Endothelial cell of umbilical vein (primary cell): Measurements from ENCODE around the gene TTBK1. TPM values are rescaled to one million over a fixed set of nuclear protein-coding genes. Genes with fewer than 3 reads are reported as not detected.

ENCODE experiments used
- BruUV-seq: library from RNA; stranded (reverse); fragments of 400-500 nt; replicated peaks from 2 replicates; lab custom pipeline; 2021; lab: Mats Ljungman, UMichigan
- CTCF ChIA-PET: fragments of 300-600, 350-600 bp; sonication (Branson Sonifier 250); formaldehyde crosslinking; loops from one replicate; lab custom pipeline; 2021; ENCODE audit warnings: antibody characterized with exemption, inconsistent platforms; lab: Charles Lee
- POLR2A ChIA-PET: fragments of 300-600, 350-600 bp; sonication (Branson Sonifier 250); formaldehyde crosslinking; loops from one replicate; lab custom pipeline; 2021; ENCODE audit warnings: antibody characterized with exemption, inconsistent platforms; lab: Charles Lee
- DNase-seq: peaks from one replicate; pipeline ENCODE4 v3.0.0-alpha.2; 2011; ENCODE audit warnings: low read depth, low spot score
- FAIRE-seq: peaks from 2 replicates; lab custom pipeline; 2011; peaks lifted over from hg19 to GRCh38; lab: Jason Lieb, UNC
- H2AFZ ChIP-seq: 2 replicates; pipeline ENCODE4 v1.6.0; 2012; ENCODE audit warnings: low read depth, low read length, control low read depth, inconsistent platforms
- H3K27ac ChIP-seq: 2 replicates; pipeline ENCODE4 v1.5.1; 2011; ENCODE audit warnings: low read depth, mild to moderate bottlenecking, control low read depth, low read length, moderate library complexity; ENCODE audit not compliant: insufficient read depth
- H3K27me3 ChIP-seq, 2 experiments: 2 replicates each; pipeline versions ENCODE4 v1.6.0 to v1.6.1; 2011; ENCODE audit warnings: low read length in 2 of 2, mixed read lengths in 1 of 2; ENCODE audit not compliant: control insufficient read depth in 2 of 2, insufficient read depth in 2 of 2
- H3K36me3 ChIP-seq, 2 experiments: 2 replicates in 1 of 2; 3 replicates in 1 of 2; pipeline ENCODE4 v1.5.1; 2011; ENCODE audit warnings: low read length in 2 of 2, mild to moderate bottlenecking in 1 of 2, moderate library complexity in 1 of 2; ENCODE audit not compliant: control insufficient read depth in 2 of 2, insufficient read depth in 2 of 2; ENCODE audit errors: extremely low read depth in 1 of 2
- H3K4me1 ChIP-seq: 3 replicates; pipeline ENCODE4 v1.5.1; 2011; ENCODE audit warnings: mild to moderate bottlenecking, low read length; ENCODE audit not compliant: control insufficient read depth, insufficient read depth; ENCODE audit errors: extremely low read depth
- H3K4me2 ChIP-seq: 2 replicates; pipeline ENCODE4 v1.6.1; 2011; ENCODE audit warnings: low read length, control low read depth, mixed read lengths; ENCODE audit not compliant: insufficient read depth
- H3K4me3 ChIP-seq, 3 experiments: fragments of 200-600 bp in 1 of 3; sonication (generic), shearing (Covaris generic) in 1 of 3; replicated peaks in 1 of 3; 2 replicates each; pipeline ENCODE4 v1.5.1; 2011 to 2016; ENCODE audit warnings: control low read depth in 3 of 3, low read length in 3 of 3, mild to moderate bottlenecking in 2 of 3, inconsistent platforms in 1 of 3, low read depth in 1 of 3, moderate library complexity in 1 of 3; ENCODE audit not compliant: insufficient read depth in 1 of 3
- H3K79me2 ChIP-seq: 2 replicates; pipeline ENCODE4 v1.6.0; 2012; ENCODE audit warnings: low read length, inconsistent platforms; ENCODE audit not compliant: control insufficient read depth, insufficient read depth
- H3K9ac ChIP-seq: replicated peaks from 2 replicates; pipeline ENCODE3; 2011; ENCODE audit warnings: low read length, control low read depth; ENCODE audit not compliant: insufficient read depth; ENCODE audit errors: extremely low read depth
- H3K9me1 ChIP-seq: replicated peaks from 3 replicates; pipeline ENCODE4 v1.6.0; 2011; ENCODE audit warnings: mild to moderate bottlenecking, low read length; ENCODE audit not compliant: control insufficient read depth, insufficient read depth; ENCODE audit errors: extremely low read depth
- H3K9me3 ChIP-seq: replicated peaks from 2 replicates; pipeline ENCODE4 v1.5.1; 2012; ENCODE audit warnings: low read length, inconsistent platforms; ENCODE audit not compliant: control insufficient read depth, insufficient read depth
- H4K20me1 ChIP-seq: replicated peaks from 2 replicates; pipeline ENCODE3; 2011; ENCODE audit warnings: mild to moderate bottlenecking, low read length; ENCODE audit not compliant: control insufficient read depth, insufficient read depth; ENCODE audit errors: extremely low read depth
- EZH2 ChIP-seq: IDR thresholded peaks from 2 replicates; pipeline ENCODE4 v1.6.1; 2012; ENCODE audit warnings: borderline replicate concordance, low read depth, mild to moderate bottlenecking, moderate library complexity, low read length, inconsistent platforms; ENCODE audit not compliant: severe bottlenecking
- FOS ChIP-seq: IDR thresholded peaks from 2 replicates; pipeline ENCODE4 v1.6.1; 2011; ENCODE audit warnings: mild to moderate bottlenecking, low read length, moderate library complexity, borderline replicate concordance; ENCODE audit not compliant: insufficient read depth
- GATA2 ChIP-seq: IDR thresholded peaks from 2 replicates; pipeline ENCODE4 v1.7.0; 2011; ENCODE audit warnings: low read depth, mild to moderate bottlenecking, moderate library complexity, mixed read lengths, low read length; ENCODE audit not compliant: insufficient read length, insufficient read depth
- JUN ChIP-seq: IDR thresholded peaks from 2 replicates; pipeline ENCODE4 v1.6.1; 2011; ENCODE audit warnings: borderline replicate concordance, low read depth; ENCODE audit not compliant: insufficient read length, insufficient read depth
- MYC ChIP-seq: IDR thresholded peaks from one replicate; pipeline ENCODE4 v1.6.1; 2011; ENCODE audit warnings: mild to moderate bottlenecking, low read depth, low read length
- POLR2A ChIP-seq: IDR thresholded peaks from 2 replicates; pipeline ENCODE4 v1.6.1; 2012; ENCODE audit warnings: low read depth, mild to moderate bottlenecking, control low read depth, low read length
- POLR2AphosphoS5 ChIP-seq: IDR thresholded peaks from 2 replicates; pipeline ENCODE4 v1.6.1; 2012; ENCODE audit warnings: low read depth, mild to moderate bottlenecking, control low read depth, low read length, moderate library complexity; ENCODE audit not compliant: insufficient read depth
- dilution Hi-C: fragments of 300-500 bp; cut with MboI; formaldehyde crosslinking; loops from one replicate; pipeline ENCODE4 v1.15.0; 2019; ENCODE audit warnings: low sequenced_read_pairs; ENCODE audit not compliant: extremely low pct_ligation_motif_present
- intact Hi-C: fragments of 100-400 bp; cut with micrococcal nuclease; formaldehyde crosslinking; loops from one replicate; pipeline ENCODE4 v1.10.0; 2022
- polyA plus RNA-seq, 4 experiments: library from polyadenylated mRNA; depleted of rRNA in 3 of 4; stranded (reverse) in 3 of 4; unstranded in 1 of 4; fragments of >200 nt; gene quantifications; 2 replicates each; pipeline versions ENCODE4 v1.2.1 to v1.2.3, GENCODE V29; 2011 to 2012; ENCODE audit warnings: missing spikeins in 1 of 4
- total RNA-seq: library from RNA; stranded (reverse); gene quantifications from 2 replicates; pipeline ENCODE4 v1.2.3, GENCODE V29; 2021
- TF ChIP-seq, protein P1 (sequence below): IDR thresholded peaks from 2 replicates; pipeline ENCODE4 v1.6.1; 2011; ENCODE audit not compliant: insufficient read depth, insufficient read length
- TF ChIP-seq, protein P2 (sequence below), 2 donors: IDR thresholded peaks; 1 replicate in 1 of 2; 2 replicates in 1 of 2; pipeline ENCODE4 v1.5.1; 2011; ENCODE audit warnings: low read length in 2 of 2, mild to moderate bottlenecking in 2 of 2, moderate library complexity in 2 of 2, control low read depth in 1 of 2, inconsistent platforms in 1 of 2, low read depth in 1 of 2; ENCODE audit not compliant: insufficient read depth in 1 of 2; ENCODE audit errors: extremely low read depth in 1 of 2

TTBK1 gene
- total and polyA plus RNA-seq, 2 donors (not counting 3 experiments of a cell fraction or from before 2014, with no cell fraction given): 0.06 TPM; not detected in 1

DNA sequence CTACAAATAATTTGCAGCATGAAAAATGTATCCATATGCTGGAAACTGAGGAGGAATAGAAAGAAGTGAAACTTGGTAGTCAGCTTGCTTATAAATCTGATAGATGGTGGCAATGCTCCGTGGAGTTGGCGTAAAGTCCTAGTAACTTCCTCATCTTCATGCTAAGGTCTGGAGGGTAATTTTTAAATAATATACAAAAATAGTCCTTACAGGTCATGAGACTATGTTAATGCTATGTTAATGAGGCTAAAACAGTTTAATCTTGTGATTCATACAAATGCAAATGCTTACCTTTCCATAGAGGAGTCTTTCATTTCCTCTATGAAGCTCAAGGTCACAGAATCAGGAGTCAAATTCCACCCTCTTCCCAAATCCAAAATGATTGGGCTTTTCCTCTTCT, 74.7 kb downstream of the TTBK1 start:
- Histone ChIP-seq H3K4me1 (no peaks in the 10 kb centered on the region), H3K79me2 (no peaks in the 10 kb centered on the region), H3K9me3 (no peaks in the 10 kb centered on the region), H3K9me1 (no peaks in the 10 kb centered on the region), H3K36me3 (no peaks in the 10 kb centered on the region), H4K20me1 (no peaks in the 10 kb centered on the region), H3K4me2 (no peak overlapping the region), H3K27me3 (peaks cover 13 to 14% of the 10 kb centered on the region in 2 experiments), H2AFZ (no peak overlapping the region), H3K27ac (no peak overlapping the region), H3K9ac (no peak overlapping the region), H3K4me3 (no peak overlapping the region)
- no TSS peak for BruUV-seq
- dilution Hi-C loops: no loop called here
- no peak for DNase-seq
- TF ChIP-seq JUN: no peak
- no peak for TF ChIP-seq POLR2A
- TF ChIP-seq, protein P1, sequence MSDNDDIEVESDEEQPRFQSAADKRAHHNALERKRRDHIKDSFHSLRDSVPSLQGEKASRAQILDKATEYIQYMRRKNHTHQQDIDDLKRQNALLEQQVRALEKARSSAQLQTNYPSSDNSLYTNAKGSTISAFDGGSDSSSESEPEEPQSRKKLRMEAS: no peak
- TF ChIP-seq GATA2: no peak
- TF ChIP-seq, protein P2, sequence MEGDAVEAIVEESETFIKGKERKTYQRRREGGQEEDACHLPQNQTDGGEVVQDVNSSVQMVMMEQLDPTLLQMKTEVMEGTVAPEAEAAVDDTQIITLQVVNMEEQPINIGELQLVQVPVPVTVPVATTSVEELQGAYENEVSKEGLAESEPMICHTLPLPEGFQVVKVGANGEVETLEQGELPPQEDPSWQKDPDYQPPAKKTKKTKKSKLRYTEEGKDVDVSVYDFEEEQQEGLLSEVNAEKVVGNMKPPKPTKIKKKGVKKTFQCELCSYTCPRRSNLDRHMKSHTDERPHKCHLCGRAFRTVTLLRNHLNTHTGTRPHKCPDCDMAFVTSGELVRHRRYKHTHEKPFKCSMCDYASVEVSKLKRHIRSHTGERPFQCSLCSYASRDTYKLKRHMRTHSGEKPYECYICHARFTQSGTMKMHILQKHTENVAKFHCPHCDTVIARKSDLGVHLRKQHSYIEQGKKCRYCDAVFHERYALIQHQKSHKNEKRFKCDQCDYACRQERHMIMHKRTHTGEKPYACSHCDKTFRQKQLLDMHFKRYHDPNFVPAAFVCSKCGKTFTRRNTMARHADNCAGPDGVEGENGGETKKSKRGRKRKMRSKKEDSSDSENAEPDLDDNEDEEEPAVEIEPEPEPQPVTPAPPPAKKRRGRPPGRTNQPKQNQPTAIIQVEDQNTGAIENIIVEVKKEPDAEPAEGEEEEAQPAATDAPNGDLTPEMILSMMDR (IDR thresholded peaks at IDR 0.05; ENCODE audit: extremely low read depth in 1 of 2, insufficient read depth in 1 of 2, low read depth in 1 of 2, low read length in 2 of 2): no peak
- TF ChIP-seq MYC: no peak
- no peak for TF ChIP-seq EZH2
- TF ChIP-seq POLR2AphosphoS5: no peak
- TF ChIP-seq FOS: no peak
- CTCF ChIA-PET: interaction anchor here (1.3 to 1.8 kb wide), 3 partner anchors 9 to 54 kb away, joined by 3 to 6 read pairs (median 4); partner anchors contain the start of gene CRIP3
- no peak for FAIRE-seq
- intact Hi-C loops: no loop called here
- POLR2A ChIA-PET: no interaction called here
